Activated T-cell treated with anti-CD3 and anti-CD28 coated beads, Interleukin-2, amount 50 U/mL, for 72 hours (primary cell): ENCODE data around the gene C10orf143. TPM values are rescaled to one million over a fixed set of nuclear protein-coding genes. Genes with fewer than 3 reads are reported as not detected.
"Not testable (repeated sequence)": the region's sequence is repeated elsewhere in the genome, so short reads cannot be mapped to it uniquely, and the experiment has no call there.

ENCODE experiments used
- ATAC-seq, 2 donors: fragments of 150-1000 bp; cut with Tn5 transposase; replicated peaks in 1 of 2; 2 replicates each; pipeline ENCODE4 v1.10.0; 2021; ENCODE audit warnings: moderate library complexity in 2 of 2, mild to moderate bottlenecking in 1 of 2
- DNase-seq, 2 donors: peaks; one replicate each; pipeline ENCODE4 v3.0.0; 2021 to 2022; ENCODE audit warnings: mixed read lengths in 1 of 2
- H3K27ac Mint-ChIP-seq: one replicate; pipeline ENCODE4 v1.8.0; 2022; ENCODE audit warnings: mild to moderate bottlenecking, moderate library complexity, mixed read lengths
- H3K27me3 Mint-ChIP-seq: one replicate; pipeline ENCODE4 v1.8.0; 2022; ENCODE audit warnings: low read depth, mixed read lengths
- H3K36me3 Mint-ChIP-seq, 2 donors: one replicate each; pipeline ENCODE4 v1.8.0; 2022; ENCODE audit warnings: mixed read lengths in 2 of 2, mild to moderate bottlenecking in 1 of 2; ENCODE audit not compliant: insufficient read depth in 2 of 2
- H3K4me1 Mint-ChIP-seq: one replicate; pipeline ENCODE4 v1.8.0; 2022; ENCODE audit warnings: low read depth, mixed read lengths
- H3K4me3 Mint-ChIP-seq, 2 donors: one replicate each; pipeline ENCODE4 v1.8.0; 2022; ENCODE audit warnings: mild to moderate bottlenecking in 2 of 2, mixed read lengths in 2 of 2, moderate library complexity in 2 of 2
- H3K9me3 Mint-ChIP-seq, 2 donors: one replicate each; pipeline ENCODE4 v1.8.0; 2022; ENCODE audit warnings: mixed read lengths in 2 of 2
- total RNA-seq, 2 donors: library from RNA; stranded (reverse); gene quantifications; one replicate each; pipeline ENCODE4 v1.2.3, GENCODE V29; 2022

Gene C10orf143
- total RNA-seq, 2 donors from 2014 or later = 6.4 to 12.0 TPM

GRCh38 chr10:130128922-130129321, 18.3 kb upstream of the C10orf143 start:
- DNase-seq (no peak), ATAC-seq (no peak)
- Mint-ChIP-seq H3K4me1 (peaks cover 8% of the 10 kb centered on the region), H3K4me3 (no peak overlapping the region), H3K27ac (no peak overlapping the region), H3K36me3 (no peaks in the 10 kb centered on the region), H3K27me3 (peaks cover 41% of the 10 kb centered on the region), H3K9me3 (no peaks in the 10 kb centered on the region)

GRCh38 chr10:130128062-130128781, 17.6 kb upstream of the C10orf143 start:
- Mint-ChIP-seq H3K4me3 (no peak overlapping the region), H3K36me3 (no peaks in the 10 kb centered on the region), H3K9me3 (no peaks in the 10 kb centered on the region), H3K4me1 (peaks cover 8% of the 10 kb centered on the region), H3K27me3 (peaks cover 41% of the 10 kb centered on the region), H3K27ac (no peak overlapping the region)
- no peak for ATAC-seq
- DNase-seq = no peak

DNA sequence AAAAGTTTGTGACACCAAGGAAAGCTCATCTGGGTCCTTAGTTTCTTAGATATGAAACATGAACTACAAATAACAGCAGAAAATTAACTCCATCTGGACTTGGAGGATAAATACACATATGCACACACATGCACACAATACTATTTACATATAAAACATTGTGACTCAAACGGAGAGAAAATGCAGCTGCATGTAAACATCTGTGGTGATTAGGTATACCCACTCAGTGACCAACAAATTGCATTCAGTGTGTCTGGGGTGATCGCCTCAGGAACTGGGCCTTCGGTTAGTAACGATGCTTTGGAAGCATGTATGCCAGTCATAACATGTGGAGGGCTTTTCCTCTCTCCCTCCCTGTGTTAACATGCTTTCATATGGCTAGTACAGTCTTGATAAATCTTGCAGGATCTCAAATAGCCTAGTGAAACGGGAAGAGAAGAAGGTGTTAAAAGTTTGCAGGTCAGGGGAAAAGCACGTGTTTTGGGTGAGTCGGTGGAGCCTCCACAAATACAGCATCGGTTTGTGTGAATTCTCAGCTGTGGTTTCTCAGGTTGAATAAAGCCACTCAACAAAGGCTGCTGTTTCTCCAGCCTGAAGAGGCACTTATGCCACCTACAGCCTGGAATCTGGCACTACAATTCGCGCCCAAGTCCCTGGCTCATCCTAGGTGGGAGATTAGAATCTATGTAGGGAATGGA, 16.9 kb upstream of the C10orf143 start:
- peaks cover 41% of the 10 kb centered on the region for H3K27me3 Mint-ChIP-seq
- H3K9me3 Mint-ChIP-seq = no peaks in the 10 kb centered on the region
- no peaks in the 10 kb centered on the region for H3K36me3 Mint-ChIP-seq
- ATAC-seq (peak; percentile 95 to 97), DNase-seq (peak; percentile 60 to 63)
- H3K4me3 Mint-ChIP-seq = no peak overlapping the region
- no peak overlapping the region for H3K27ac Mint-ChIP-seq
- peaks cover 8% of the 10 kb centered on the region for H3K4me1 Mint-ChIP-seq

- H3K27ac Mint-ChIP-seq = no peak overlapping the region
- peaks cover 3% of the 10 kb centered on the region in 2 donors for H3K36me3 Mint-ChIP-seq
- H3K4me3 Mint-ChIP-seq = no peak overlapping the region
- peaks cover 0 to 3% of the 10 kb centered on the region in 2 donors for H3K9me3 Mint-ChIP-seq
- no peak for DNase-seq
- no peaks in the 10 kb centered on the region for H3K4me1 Mint-ChIP-seq
- peaks cover 13% of the 10 kb centered on the region for H3K27me3 Mint-ChIP-seq
- ATAC-seq = no peak
Observed at GRCh38 chr10:130121486-130122079, 11.0 kb upstream of the C10orf143 start.

- H3K27ac Mint-ChIP-seq, H3K27me3 Mint-ChIP-seq, DNase-seq, ATAC-seq, H3K4me1 Mint-ChIP-seq, H3K9me3 Mint-ChIP-seq, H3K4me3 Mint-ChIP-seq, H3K36me3 Mint-ChIP-seq: not testable (repeated sequence)
Observed at GRCh38 chr10:130117535-130117934, 6.9 kb upstream of the C10orf143 start.

GRCh38 chr10:130116942-130117341, 6.3 kb upstream of the C10orf143 start:
- DNase-seq, H3K4me3 Mint-ChIP-seq, ATAC-seq, H3K27me3 Mint-ChIP-seq, H3K9me3 Mint-ChIP-seq, H3K27ac Mint-ChIP-seq, H3K36me3 Mint-ChIP-seq: not testable (repeated sequence)
- peaks cover 12% of the 10 kb centered on the region for H3K4me1 Mint-ChIP-seq

DNA sequence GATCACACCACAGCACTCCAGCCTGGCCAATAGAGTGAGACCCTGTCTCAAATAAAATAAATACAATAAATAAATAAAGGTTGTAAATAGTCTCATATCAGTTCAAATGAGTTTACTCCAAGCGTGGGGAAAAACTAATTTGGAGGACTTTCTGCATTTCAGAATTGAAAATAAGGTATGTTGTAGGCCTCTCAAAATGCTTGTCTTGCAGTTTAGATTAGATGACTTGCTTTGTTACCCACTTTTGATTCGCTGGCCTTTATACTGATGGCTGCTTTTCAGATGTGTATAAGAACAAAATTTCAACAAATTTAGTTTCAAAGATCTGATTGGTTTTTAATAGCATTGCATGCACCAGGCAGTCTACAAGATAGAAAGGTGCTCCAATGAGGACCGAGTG, 2.2 kb upstream of the C10orf143 start:
- no peak overlapping the region for H3K27ac Mint-ChIP-seq
- DNase-seq = no peak
- no peaks in the 10 kb centered on the region for H3K27me3 Mint-ChIP-seq
- H3K9me3 Mint-ChIP-seq = peaks cover 0 to 6% of the 10 kb centered on the region in 2 donors
- ATAC-seq = no peak
- H3K4me3 Mint-ChIP-seq = peak overlapping the region; percentile 13 to 99
- peaks cover 3% of the 10 kb centered on the region in 2 donors for H3K36me3 Mint-ChIP-seq
- peaks cover 36% of the 10 kb centered on the region for H3K4me1 Mint-ChIP-seq

- ATAC-seq (no peak), DNase-seq (no peak)
- Mint-ChIP-seq H3K27me3 (no peaks in the 10 kb centered on the region), H3K36me3 (peaks cover 3% of the 10 kb centered on the region in 2 donors), H3K4me3 (peak overlapping the region; percentile 99), H3K27ac (peak overlapping the region; percentile 91), H3K4me1 (peaks cover 46% of the 10 kb centered on the region), H3K9me3 (peaks cover 0 to 3% of the 10 kb centered on the region in 2 donors)
Observed at GRCh38 chr10:130111852-130112180, 1.2 kb upstream of the C10orf143 start.

- Mint-ChIP-seq H3K36me3 (peaks cover 2 to 3% of the 10 kb centered on the region in 2 donors), H3K9me3 (peaks cover 0 to 2% of the 10 kb centered on the region in 2 donors), H3K4me1 (peaks cover 51% of the 10 kb centered on the region), H3K27ac (peak overlapping the region; percentile 97), H3K27me3 (no peaks in the 10 kb centered on the region), H3K4me3 (peak overlapping the region; percentile 99)
- ATAC-seq (peak; percentile 84 to 85), DNase-seq (peak; percentile 92 to 95)
Observed at GRCh38 chr10:130111113-130111851, 652 bp upstream of the C10orf143 start.

DNA sequence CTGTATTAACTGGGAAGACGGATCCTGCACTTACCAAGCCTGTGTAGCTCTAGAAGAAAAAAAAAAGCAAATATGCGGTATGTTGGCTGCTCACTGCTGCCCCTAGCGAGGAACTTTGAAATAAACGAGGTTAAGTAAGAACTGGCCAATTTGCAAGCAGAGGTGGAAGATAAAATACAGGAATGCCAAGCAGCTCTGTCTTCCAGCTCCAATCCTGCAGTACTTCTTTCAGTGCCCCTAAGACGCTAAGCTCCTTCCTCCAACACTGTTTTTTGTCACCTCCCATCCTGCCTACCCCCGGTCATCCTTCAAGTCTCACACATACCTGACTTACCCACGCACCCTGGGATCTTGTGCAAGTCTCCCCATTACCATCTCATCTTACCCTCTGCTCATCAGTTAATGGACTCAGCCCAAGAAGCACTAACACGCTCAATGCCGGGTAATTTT, 809 bp downstream of the C10orf143 start:
- Mint-ChIP-seq H3K36me3 (no peaks in the 10 kb centered on the region), H3K4me3 (peak overlapping the region; percentile 99), H3K9me3 (no peaks in the 10 kb centered on the region), H3K27ac (peak overlapping the region; percentile 98), H3K4me1 (peaks cover 57% of the 10 kb centered on the region), H3K27me3 (no peaks in the 10 kb centered on the region)
- no peak for ATAC-seq
- peak; percentile 73 to 77 for DNase-seq

- DNase-seq (peak in 1 of 2 donors; percentile 35), ATAC-seq (no peak)
- H3K27me3 Mint-ChIP-seq = no peaks in the 10 kb centered on the region
- no peaks in the 10 kb centered on the region for H3K9me3 Mint-ChIP-seq
- no peaks in the 10 kb centered on the region for H3K36me3 Mint-ChIP-seq
- H3K27ac Mint-ChIP-seq = peak overlapping the region; percentile 4
- H3K4me3 Mint-ChIP-seq = peak overlapping the region; percentile 99
- H3K4me1 Mint-ChIP-seq = peaks cover 57% of the 10 kb centered on the region
Observed at GRCh38 chr10:130108934-130109604, 1.6 kb downstream of the C10orf143 start.

DNA sequence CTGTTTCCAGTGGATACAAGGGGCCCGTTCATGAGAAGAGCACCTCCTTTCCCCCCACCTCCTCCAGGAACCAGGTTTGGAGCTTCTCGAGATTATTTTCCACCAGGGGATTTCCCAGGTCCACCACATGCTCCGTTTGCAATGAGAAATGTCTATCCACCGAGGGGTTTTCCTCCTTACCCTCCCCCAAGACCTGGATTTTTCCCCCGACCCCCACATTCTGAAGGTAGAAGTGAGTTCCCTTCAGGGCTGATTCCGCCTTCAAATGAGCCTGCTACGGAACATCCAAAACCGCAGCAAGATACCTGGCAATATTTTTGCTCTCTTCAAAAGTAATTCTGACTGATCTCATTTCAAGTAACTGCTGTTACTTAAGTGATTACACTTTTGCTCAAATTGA, 2.5 kb downstream of the C10orf143 start:
- DNase-seq, H3K27me3 Mint-ChIP-seq, H3K36me3 Mint-ChIP-seq, H3K9me3 Mint-ChIP-seq, ATAC-seq: not testable (repeated sequence)
- Mint-ChIP-seq H3K27ac (peak overlapping the region; percentile 78), H3K4me1 (peaks cover 56% of the 10 kb centered on the region), H3K4me3 (peak overlapping the region; percentile 70 to 96)
